Erythroblast (primary cell): ENCODE measurements around the gene ADAMTS12.

Experiments used
- GATA1 ChIP-seq: IDR thresholded peaks from 2 replicates; pipeline ENCODE4 v1.6.1; 2011; ENCODE audit warnings: low read depth, mild to moderate bottlenecking, control low read depth, low read length, moderate library complexity
- POLR2A ChIP-seq: IDR thresholded peaks from 2 replicates; pipeline ENCODE4 v1.6.1; 2011; ENCODE audit warnings: mild to moderate bottlenecking, low read length

DNA sequence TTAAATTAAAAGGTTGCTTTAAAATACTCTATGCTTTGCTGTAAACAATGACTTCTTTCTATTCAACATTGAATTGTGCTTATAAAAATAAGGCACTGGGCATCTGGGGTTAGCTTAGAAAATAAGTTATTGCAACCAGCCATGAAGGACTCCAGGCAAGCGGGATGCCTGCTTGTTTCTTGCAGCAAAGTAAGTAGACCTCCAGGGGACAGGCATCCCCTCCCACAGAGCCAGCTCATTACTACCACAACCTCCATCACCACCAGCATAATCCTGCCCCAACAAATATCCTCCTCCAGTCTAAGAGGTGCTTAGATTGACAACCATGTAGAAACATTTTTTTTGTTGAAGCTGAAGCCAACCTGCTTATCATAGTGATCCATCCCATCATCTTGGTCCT is 260.7 kb downstream of the ADAMTS12 start:
- TF ChIP-seq POLR2A (no peak), GATA1 (no peak)
